Activated CD4-positive, alpha-beta T cell treated with anti-CD3 and anti-CD28 coated beads, Interleukin-2, amount 50 U/mL, for 24 hours (primary cell): ENCODE data around the gene SUOX.
"Not testable (repeated sequence)": the region's sequence is repeated elsewhere in the genome, so short reads cannot be mapped to it uniquely, and the experiment has no call there.

ENCODE experiments used
- DNase-seq, 2 donors: peaks; one replicate each; pipeline ENCODE4 v3.0.0-alpha.2; 2020; ENCODE audit warnings: low read depth in 1 of 2, low spot score in 1 of 2

SUOX gene

DNA sequence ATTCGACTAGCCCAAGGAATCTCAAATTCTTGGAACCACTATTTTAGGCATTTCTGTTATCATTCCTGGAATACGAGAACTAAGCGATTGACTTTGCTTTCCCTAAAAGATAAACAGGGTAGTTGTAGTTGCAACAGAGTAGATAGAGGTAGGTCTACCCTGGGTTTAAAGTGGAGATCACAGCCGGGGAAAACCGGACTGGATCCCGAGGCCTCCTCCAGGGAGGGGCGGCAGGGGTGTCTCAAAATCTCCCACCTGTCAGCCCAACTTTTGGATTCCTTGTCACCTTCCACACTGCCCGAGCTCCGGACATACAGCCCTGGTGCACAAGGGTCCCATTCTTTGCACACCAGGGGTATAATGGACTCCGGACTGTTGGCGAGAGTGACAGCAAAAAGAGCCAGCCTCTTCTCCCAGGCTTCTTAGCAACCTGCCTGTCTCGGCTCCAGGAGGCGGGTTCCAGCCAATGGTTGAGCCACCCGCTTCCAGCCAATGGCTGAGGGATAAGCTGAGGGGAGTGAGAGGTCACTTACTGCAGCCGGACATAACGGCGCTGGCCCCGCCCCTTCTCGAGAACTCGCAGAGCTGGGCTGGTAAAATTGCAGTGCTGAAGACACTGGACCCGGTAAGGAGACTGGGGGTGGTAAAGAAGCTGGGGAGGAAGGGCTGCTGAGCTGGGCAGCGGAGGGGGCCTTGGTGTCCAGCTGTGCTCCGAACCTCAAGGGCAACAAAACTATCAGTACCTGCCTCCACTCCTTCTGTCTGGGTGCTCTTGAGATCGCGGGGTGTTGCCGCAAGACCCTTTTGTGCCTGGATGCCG is at the start of gene SUOX:
TSS of gene SUOX (plus strand) at position 562 of the 820 bp plus-strand sequence. CDS start 4,946 bp downstream, outside the sequence.
- DNase-seq: peak in 1 of 2 donors; percentile 6

DNA sequence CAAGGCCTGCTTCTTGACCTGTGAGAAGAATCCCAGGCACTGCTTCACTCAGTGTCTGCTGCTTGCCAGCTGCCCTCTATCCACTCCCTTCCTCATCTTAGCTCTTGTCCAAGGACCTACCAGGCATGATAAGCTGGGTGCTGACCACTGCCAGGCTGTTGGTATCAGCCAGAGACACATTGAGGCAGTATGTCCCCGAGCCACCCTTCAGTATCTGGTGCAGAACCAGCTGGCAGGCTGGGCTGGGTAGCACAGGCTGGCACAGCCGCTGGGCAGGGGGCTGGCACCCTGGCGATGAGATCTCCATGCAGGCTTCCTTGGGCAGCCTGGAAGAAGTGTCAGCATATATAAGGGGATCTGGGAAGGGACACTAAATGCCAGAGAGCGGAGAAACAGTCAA is 41.7 kb upstream of the SUOX start:
- DNase-seq: no peak

DNA sequence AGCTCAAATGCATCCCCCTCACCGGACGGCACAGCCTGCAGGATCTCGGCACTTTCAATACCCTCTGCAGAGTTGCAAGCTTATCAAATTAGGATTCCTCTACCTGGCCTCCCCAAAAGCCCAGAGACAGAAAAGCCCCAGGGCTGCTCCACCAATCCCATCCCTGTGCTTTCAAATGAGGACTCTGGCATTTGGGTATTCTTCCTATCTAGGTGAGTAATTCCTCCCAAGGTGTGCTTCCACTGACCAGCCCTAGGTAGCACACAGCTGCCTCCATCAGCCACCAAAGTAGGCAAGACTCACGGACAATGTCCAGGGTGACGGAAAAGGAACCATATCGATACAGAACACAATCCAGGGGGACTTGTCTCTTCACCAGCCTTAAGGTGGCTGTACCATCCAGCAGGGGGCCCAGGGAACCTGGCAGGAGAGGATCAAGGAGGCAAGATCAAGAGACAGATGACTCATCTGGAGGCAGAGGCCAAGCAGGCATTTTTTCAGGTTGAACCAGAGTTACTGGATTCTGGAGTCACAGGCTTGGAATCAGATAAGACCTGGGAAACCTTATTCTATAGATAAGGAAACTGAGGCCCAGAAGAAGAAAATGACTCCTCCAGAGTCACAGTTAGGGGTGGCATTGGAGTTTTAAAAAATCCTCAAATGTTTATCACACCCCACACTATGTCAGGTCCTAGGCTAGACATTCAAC is 41.1 kb upstream of the SUOX start:
- peak in 1 of 2 donors; percentile 42 for DNase-seq

DNA sequence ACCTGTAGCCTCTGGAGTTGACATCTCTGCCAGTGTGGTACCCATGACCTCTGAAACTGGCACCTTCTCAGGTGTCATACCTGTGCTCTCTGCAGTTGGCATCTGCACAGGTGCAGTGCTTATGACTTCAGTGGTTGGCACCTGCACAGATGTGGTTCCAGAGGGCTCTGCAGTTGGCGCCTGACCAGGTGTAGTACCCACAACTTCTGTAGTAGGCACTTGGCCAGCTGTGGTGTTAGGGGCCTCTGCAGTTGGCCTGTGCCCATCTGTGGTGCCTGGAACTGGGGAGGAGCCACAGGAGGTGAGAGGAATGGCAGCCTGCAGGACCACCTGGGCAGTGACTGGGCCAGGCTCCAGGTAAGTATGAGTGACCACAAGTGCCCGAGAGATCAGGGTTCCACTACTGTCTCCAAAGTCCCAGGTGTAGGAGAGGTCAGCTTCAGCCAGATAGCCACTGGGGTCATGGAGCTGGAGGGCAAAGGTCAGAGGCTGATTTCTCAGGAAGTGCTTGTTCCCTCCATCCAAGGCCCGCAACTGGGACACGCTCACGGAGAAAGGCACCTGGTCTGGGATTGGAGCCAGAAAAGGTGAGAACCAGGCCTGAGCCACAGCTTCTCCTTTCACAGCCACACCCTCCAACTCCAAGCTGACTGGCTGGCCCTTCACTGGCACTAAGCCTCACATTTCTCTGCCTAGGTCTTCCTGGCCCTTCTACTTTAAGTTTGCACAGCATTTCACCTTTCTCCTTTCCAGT is 39.8 kb upstream of the SUOX start:
- DNase-seq: no peak

DNA sequence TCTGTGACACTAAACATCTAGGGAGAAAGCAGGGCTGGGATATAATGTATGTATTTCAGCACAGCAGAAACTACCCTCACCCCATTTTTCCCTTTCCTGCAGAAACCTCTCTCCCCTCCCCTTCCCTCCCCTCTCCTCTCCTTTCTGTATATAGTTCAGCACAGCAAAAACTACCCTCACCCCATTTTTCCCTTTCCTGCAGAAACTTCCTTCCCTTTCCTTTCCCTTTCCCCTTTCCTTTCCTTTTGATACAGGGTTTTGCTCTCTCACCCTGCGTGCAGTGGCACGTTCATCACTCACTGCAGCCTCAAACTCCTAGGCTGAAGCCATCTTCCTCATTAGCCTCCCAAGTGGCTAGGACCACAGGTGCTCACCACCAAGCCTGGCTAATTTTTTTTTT is 33.3 kb upstream of the SUOX start:
- no peak for DNase-seq

DNA sequence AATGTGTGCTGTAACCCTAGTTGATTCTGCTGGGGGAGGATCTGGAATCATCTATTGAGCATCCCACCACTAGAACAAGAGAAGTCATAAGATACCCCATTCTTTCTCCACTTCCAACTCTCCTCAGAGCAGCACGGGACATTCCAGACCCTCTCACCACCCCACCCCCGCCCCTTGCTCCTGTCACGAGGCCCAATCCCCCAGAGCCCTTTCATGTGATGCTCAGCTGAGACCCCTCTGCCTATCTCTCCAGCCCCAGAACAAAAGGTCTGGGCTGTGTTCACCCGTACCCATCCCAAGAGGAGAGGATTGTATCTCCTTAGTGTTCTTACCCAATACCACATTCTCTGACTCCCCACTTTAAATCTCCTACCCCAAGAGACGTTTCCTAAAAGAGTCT is 31.8 kb upstream of the SUOX start:
- DNase-seq: no peak

DNA sequence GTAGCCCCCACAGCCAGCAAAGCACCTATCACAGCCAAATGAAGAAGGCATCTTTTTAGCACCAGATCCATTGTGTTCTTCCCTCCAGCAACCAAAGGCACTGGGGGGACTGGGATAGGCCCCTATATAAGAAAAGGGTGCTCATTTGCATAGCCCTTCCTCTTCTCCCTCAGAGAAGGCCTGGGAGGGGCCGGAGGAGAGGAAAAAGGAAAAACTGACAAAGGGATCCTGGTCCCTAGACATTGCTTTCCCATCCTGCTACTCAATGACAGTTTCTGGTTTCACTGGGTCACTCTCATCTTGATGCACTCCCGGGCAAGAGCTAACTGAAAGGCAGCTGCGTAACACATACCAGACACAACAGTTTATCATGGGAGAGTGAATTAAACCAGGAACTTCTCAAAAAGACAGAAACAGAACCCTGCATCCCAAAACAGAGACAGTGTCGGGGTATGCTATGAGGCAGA is 31.1 kb upstream of the SUOX start, which contains the start of gene PMEL:
TSS of gene PMEL (minus strand) at position 102 of the 467 bp plus-strand sequence. CDS start at position 71, 31 bp downstream.
- no peak for DNase-seq

DNA sequence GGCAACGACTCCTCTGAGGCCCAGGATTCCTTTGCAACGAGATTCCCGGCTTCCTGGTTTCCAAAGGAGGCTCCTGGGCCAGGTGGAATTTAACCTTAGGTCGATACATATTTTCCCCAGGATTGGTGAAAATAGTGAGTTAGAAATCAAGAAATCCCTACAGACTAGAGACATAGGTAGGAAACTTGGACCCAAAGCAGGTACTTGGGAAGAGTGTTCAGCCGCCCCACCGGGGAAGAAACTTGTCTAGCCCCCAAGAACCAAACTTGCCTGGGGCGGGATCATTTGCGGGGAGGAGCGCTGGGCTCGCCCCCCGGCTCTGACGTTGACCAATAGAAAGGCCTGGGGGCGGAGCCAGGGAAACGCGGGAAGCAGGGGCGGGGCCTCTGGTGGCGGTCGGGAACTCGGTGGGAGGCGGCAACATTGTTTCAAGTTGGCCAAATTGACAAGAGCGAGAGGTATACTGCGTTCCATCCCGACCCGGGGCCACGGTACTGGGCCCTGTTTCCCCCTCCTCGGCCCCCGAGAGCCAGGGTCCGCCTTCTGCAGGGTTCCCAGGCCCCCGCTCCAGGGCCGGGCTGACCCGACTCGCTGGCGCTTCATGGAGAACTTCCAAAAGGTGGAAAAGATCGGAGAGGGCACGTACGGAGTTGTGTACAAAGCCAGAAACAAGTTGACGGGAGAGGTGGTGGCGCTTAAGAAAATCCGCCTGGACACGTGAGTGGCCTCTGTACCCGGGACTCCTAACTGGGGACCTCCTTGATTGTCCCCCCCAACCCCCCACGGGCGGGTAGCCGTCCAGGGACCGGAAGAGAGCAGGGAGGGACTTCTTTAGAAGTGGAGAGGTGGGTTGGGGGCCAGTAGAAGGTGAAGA is 30.4 kb upstream of the SUOX start, which contains the start of gene CDK2:
TSS of gene CDK2 (plus strand) at position 423 of the 874 bp plus-strand sequence. CDS start at position 602, 179 bp downstream.
- DNase-seq: peak; percentile 78 to 87

DNA sequence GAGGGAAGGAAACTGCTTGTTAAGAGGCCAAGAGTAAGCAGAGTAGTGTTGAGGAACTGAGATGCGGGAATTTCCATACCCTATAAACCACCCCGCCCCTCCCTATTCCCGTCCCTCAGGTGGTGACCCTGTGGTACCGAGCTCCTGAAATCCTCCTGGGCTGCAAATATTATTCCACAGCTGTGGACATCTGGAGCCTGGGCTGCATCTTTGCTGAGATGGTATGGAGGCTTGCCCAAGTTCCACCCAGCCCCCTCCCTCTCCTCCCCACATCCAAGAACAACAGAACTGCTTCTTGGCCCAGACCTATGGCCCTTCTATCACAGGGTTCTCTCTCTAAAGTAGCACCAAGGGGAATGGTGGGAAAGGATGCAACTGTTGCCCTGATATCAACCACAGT is 27.7 kb upstream of the SUOX start:
- DNase-seq: no peak

DNA sequence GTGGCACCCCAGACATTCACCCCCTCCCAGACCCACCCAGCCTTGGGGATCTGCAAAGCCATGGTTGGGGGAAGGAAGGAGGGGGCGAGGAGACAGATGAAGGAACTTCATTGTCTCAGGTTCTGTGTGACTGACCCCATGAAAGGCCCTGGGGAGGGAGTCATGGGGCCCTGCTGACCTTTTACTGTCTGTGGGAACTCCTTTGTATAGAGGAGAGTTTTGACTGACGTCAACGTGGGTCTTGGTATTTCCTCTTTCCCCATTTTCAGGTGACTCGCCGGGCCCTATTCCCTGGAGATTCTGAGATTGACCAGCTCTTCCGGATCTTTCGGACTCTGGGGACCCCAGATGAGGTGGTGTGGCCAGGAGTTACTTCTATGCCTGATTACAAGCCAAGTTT is 26.3 kb upstream of the SUOX start:
- DNase-seq: no peak

DNA sequence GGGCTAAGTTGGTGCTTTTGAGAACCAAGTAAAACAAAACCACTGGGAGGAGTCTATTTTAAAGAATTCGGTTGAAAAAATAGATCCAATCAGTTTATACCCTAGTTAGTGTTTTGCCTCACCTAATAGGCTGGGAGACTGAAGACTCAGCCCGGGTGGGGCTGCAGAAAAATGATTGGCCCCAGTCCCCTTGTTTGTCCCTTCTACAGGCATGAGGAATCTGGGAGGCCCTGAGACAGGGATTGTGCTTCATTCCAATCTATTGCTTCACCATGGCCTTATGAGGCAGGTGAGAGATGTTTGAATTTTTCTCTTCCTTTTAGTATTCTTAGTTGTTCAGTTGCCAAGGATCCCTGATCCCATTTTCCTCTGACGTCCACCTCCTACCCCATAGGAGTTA is 25.0 kb upstream of the SUOX start:
- no peak for DNase-seq

DNA sequence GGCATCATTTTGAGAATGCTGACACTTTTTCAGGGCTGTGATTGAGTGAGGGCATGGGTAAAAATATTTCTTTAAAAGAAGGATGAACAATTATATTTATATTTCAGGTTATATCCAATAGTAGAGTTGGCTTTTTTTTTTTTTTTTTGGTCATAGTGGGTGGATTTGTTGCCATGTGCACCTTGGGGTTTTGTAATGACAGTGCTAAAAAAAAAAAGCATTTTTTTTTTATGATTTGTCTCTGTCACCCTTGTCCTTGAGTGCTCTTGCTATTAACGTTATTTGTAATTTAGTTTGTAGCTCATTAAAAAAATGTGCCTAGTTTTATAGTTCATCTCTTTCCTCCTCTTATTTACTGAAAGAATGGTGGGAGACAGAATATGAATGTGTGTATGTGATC is 24.6 kb upstream of the SUOX start:
- DNase-seq: no peak

DNA sequence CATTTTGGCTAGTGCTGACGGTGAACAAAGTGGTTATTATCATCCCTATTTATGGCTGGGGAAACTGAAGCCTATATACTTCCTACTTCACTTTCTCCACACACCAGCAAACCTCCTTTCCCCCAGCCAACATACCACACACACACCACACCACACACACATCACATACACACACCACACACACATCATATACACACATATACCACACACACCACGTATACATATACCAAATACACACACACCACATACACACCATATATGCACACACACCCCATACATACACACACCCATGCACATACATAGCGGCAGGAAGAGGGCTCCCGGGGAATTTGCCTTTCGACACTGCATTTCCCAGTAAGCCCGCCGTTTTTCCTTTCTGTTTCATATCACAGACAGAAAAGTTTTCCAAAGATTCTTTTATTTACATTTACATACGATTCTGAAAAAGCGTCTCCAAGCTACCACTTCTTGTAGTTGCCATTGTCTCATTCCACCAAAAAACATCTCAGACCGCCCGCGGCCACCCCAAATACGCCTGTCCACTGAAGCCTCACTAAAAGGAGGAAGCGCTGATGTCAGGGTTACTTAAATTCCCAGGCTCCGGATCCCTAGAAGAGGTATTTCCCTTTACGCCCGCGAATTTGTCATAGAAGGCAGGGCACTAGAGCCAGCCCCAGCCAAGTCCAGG is 24.0 kb upstream of the SUOX start:
- DNase-seq: no peak

DNA sequence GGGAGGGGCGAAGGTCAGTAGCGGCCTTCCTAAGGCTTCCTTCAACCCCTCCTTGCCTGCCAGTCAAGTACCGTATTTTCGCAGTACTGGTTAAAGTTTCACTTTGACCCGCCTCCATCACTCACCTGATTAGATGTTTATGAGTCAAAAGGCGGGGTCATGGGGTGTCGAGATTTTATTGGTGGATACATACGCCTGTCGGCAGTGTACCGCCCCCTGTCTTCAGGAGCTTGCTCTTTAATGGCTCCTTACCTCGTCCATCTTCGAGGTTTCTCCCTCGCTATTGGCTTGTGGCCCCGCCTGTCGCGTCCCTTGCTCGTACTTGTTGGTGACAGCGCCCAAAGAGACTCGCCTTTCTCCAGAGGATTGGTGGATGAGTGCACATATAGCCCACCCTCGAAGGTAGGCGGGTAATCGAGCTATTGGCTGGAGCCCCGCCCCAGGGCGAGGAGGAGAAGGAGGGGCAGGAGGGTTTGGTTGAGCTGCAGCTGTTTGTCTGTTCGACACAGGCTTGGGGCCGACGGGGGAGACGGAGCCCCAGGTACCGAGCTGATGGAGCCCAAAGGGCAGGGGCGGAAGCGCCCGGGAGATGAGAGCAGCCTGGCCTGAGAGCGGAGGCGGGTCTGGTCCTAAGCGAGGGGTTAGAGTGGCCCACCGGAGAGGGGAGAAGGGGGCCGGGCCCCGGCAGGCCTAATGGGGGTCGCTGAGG is 23.3 kb upstream of the SUOX start, which contains the start of gene RAB5B:
TSS of gene RAB5B (plus strand) at position 480 of the 709 bp plus-strand sequence. CDS start 12,883 bp downstream, outside the sequence.
- peak; percentile 80 to 99 for DNase-seq

DNA sequence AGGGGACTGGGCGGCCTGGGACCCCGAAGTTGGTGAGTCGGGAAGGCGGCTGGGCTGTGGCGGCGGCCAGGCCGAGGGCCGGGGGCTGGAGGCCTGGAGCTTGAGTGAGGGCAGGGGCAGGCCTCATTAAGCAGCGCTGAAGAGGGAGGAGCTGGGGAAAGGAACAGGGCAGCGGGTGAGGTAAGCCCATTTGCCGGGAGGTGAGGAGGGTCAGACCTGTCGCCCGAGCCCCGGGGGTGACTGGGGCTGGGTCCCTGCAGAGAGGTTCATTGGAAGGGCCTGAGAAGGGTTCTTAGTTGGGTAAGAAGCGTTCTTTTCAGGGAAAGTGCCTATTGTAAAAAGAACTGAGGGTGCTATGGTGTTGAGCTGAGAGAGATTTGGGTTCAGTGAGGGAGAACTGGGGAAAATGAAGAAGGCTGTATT is 22.8 kb upstream of the SUOX start:
- DNase-seq: peak in 1 of 2 donors; percentile 26

DNA sequence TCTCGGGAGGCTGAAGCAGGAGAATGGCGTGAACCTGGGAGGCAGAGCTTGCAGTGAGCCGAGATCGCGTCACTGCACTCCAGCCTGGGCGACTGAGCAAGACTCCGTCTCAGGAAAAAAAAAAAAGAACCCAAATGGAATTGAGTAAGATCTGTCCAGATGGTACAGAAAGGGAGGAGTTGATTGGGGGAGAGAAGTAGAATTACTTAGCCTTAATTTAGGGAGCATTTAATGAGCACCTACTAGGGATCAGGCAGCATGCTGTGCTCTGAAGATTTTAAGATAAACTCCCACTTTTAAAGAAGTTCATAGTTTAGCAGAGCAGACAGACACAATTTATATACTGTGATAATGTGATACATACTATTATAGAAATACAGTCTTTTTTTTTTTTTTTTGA is 18.7 kb upstream of the SUOX start:
- no peak for DNase-seq

DNA sequence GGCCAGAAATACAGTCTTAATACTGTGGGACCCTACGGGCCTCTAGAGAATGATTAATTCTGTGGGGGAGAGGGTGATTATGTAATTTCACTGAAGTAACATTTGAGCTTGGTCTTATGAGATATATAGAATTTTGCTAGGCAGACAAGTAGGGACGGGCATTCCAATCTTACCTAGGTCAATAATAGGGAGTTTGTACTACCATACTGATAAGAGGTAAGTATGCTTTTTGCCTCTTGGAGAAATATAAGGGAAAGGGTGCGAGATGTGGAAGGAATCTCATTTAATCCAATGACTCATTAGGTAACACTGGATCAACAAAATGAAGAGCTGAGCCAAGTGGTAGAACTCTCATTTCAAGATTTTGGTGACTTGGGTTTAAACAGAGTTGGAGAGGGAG is 18.0 kb upstream of the SUOX start:
- DNase-seq: no peak

DNA sequence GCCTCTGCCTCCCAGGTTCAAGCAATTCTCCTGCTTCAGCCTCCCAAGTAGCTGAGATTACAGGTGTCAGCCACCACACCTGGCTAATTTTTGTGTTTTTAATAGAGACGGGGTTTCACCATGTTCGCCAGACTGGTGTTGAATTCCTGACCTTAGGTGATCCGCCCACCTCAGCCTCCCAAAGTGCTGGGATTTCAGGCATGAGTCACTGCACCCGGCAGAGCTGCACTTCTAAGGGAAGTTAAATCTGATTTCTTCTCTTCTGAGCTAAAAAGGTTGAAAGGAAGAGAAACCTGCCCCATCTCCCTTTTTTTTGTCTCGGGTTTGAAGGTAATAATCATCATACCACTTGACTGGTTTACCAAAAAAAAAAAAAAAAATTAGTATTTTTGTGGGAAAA is 15.2 kb upstream of the SUOX start:
- DNase-seq: not testable (repeated sequence)

DNA sequence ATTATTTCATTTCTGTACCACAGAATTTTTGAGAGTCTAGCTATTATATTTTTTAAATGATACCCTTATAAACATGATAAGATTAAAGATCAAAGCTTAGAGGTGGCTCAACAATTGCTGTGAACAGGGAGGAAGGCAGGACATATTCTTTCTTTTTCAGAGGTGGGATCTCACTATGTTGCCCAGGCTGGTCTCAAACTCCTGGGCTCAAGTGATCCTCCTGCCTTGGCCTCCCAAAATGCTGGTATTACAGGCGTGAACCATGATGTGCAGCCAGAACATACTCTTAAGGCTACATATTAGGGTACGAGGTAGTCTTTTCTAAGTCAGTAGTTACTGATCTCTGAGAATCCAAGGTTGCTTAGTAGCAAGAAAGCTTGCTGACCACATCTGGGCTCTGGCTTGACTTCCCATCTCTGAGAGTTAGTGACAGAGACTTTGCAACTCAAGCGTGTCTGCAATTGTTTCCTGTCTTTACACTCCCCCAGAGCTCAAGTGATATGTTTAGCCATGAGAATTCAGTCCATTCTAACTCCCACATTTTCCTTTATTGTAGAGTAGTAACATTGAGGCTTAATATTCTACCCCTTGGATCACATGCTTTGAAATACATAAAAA is 14.6 kb upstream of the SUOX start:
- DNase-seq: no peak
